Fibroblast of peridontal ligament (primary cell): ENCODE results near the gene TGFA.

Experiments
- DNase-seq: peaks from one replicate; pipeline ENCODE4 v3.0.0-alpha.2; 2010; ENCODE audit errors: extremely low read depth

Gene TGFA

GRCh38 chr2:70553584-70554337 is at the start of gene TGFA:
Gene TGFA (minus strand): TSS chr2:70553826. CDS start chr2:70553767, 59 bp downstream.
- peak; percentile 2 for DNase-seq

- DNase-seq: no peak
These were observed 49.4 kb upstream of the TGFA start for GRCh38 chr2:70603066-70603465.

- no peak for DNase-seq
These were observed 44.6 kb upstream of the TGFA start for GRCh38 chr2:70598197-70598596.

- DNase-seq: peak; percentile 29
These were observed 43.1 kb upstream of the TGFA start for GRCh38 chr2:70596739-70597138.

GRCh38 chr2:70596293-70596692 is 42.7 kb upstream of the TGFA start:
- DNase-seq: no peak

- DNase-seq: no peak
These were observed 29.5 kb upstream of the TGFA start for GRCh38 chr2:70583091-70583490.

GRCh38 chr2:70580352-70580751 is 26.7 kb upstream of the TGFA start:
- DNase-seq: no peak

- no peak for DNase-seq
These were observed 21.0 kb upstream of the TGFA start for GRCh38 chr2:70574618-70575017.

- DNase-seq: no peak
These were observed 20.5 kb upstream of the TGFA start for GRCh38 chr2:70574109-70574508.

GRCh38 chr2:70570041-70570661 is 16.5 kb upstream of the TGFA start:
- no peak for DNase-seq

- no peak for DNase-seq
These were observed 15.9 kb upstream of the TGFA start for GRCh38 chr2:70569559-70569958.

- no peak for DNase-seq
These were observed 13.3 kb upstream of the TGFA start for GRCh38 chr2:70566906-70567305.

GRCh38 chr2:70566464-70566863 is 12.8 kb upstream of the TGFA start:
- no peak for DNase-seq

GRCh38 chr2:70565039-70565731 is 11.6 kb upstream of the TGFA start:
- DNase-seq: no peak

- no peak for DNase-seq
These were observed 8.3 kb upstream of the TGFA start for GRCh38 chr2:70561893-70562292.

GRCh38 chr2:70560442-70560841 is 6.8 kb upstream of the TGFA start:
- no peak for DNase-seq

- DNase-seq: no peak
These were observed 6.4 kb upstream of the TGFA start for GRCh38 chr2:70560040-70560439.

- no peak for DNase-seq
These were observed 4.7 kb upstream of the TGFA start for GRCh38 chr2:70558195-70558808.

GRCh38 chr2:70557171-70557838 is 3.7 kb upstream of the TGFA start:
- DNase-seq: no peak

- no peak for DNase-seq
These were observed 3.0 kb upstream of the TGFA start for GRCh38 chr2:70556608-70557007.

GRCh38 chr2:70554338-70554892 is 789 bp upstream of the TGFA start:
- DNase-seq: no peak

- no peak for DNase-seq
These were observed 367 bp downstream of the TGFA start for GRCh38 chr2:70553334-70553583.
